Measurements from ENCODE around the gene MDH1.

- TF ChIP-seq CBX2 (IDR thresholded peaks at IDR 0.05; ENCODE audit: borderline replicate concordance, low read depth) (no peak), SMC3 (IDR thresholded peaks at IDR 0.05) (no peak), RAD21 (conservative IDR thresholded peaks at IDR 0.05 in 1 of 2, IDR thresholded peaks at IDR 0.05 in 1 of 2) (no peak), CTCF (IDR thresholded peaks at IDR 0.05) (no peak), CHD2 (IDR thresholded peaks at IDR 0.05; ENCODE audit: low read length, partially characterized antibody) (no peak), HMGXB4 (CRISPR knock-in tag; IDR thresholded peaks at IDR 0.05; ENCODE audit: borderline replicate concordance) (no peak), MAX (IDR thresholded peaks at IDR 0.05) (no peak), SREBF2 (IDR thresholded peaks at IDR 0.05) (no peak), JUN (IDR thresholded peaks at IDR 0.05) (no peak), NR3C1 (IDR thresholded peaks at IDR 0.05) (no peak), JUNB (IDR thresholded peaks at IDR 0.05) (no peak), KDM1A (IDR thresholded peaks at IDR 0.05; ENCODE audit: low read depth) (no peak), MAFK (IDR thresholded peaks at IDR 0.05; ENCODE audit: partially characterized antibody) (no peak)
Observed at GRCh38 chr2:63580651-63581297, 8.0 kb upstream of the MDH1 start.

Measured in A549 (cell line).